Psoas muscle (tissue), 8 donors: ENCODE data around the gene MYO5C. TPM values are rescaled to one million over a fixed set of nuclear protein-coding genes. Genes with fewer than 3 reads are reported as not detected.

Experiments
- ATAC-seq, 4 donors: fragments of 200-7000 bp; cut with Tn5 transposase; one replicate each; pipeline ENCODE4 v1.9.1; 2020; ENCODE audit warnings: moderate library complexity in 3 of 4, mild to moderate bottlenecking in 2 of 4
- DNase-seq, 2 donors: peaks; one replicate each; pipeline ENCODE4 v3.0.0-alpha.2; 2020
- H3K27ac ChIP-seq: fragments of 200-600 bp; one replicate; pipeline ENCODE4 v1.8.0; 2022
- H3K27me3 ChIP-seq, 3 donors: fragments of 200-600 bp in 1 of 3; one replicate each; pipeline versions ENCODE4 v1.6.1 to v1.8.0; 2013 to 2022; ENCODE audit warnings: low read length in 2 of 3, mild to moderate bottlenecking in 2 of 3, moderate library complexity in 1 of 3; ENCODE audit not compliant: insufficient read depth in 3 of 3
- H3K36me3 ChIP-seq, 2 donors: fragments of 200-600 bp in 1 of 2; one replicate each; pipeline versions ENCODE4 v1.6.1 to v1.8.0; 2013 to 2022; ENCODE audit warnings: low read depth in 1 of 2, mild to moderate bottlenecking in 1 of 2, moderate library complexity in 1 of 2; ENCODE audit not compliant: insufficient read depth in 1 of 2
- H3K4me1 ChIP-seq: fragments of 200-600 bp; one replicate; pipeline ENCODE4 v1.8.0; 2022
- H3K4me3 ChIP-seq: fragments of 200-600 bp; one replicate; pipeline ENCODE4 v1.8.0; 2022; ENCODE audit warnings: mild to moderate bottlenecking
- H3K9me3 ChIP-seq: fragments of 200-600 bp; one replicate; pipeline ENCODE4 v1.8.0; 2022
- CTCF ChIP-seq: fragments of 200-600 bp; IDR thresholded peaks from one replicate; pipeline ENCODE4 v1.8.0; 2022; ENCODE audit warnings: antibody characterized with exemption
- WGBS, 3 donors: extraction: QIAGEN DNeasy Blood & Tissue Kit; methylation state at CpG; one replicate each; pipeline versions ENCODE4 v1.1.6 to v1.1.7; 2013; 5-methylcytosine and 5-hydroxymethylcytosine counted together
- intact Hi-C, 2 donors: fragments of 100-400 bp; cut with DNase I; formaldehyde crosslinking; loops; one replicate each; pipeline versions ENCODE4 v1.11.0 to v1.14.2; 2022
- polyA plus RNA-seq, 3 donors: library from polyadenylated mRNA; stranded (reverse); fragments of 200-250 nt; gene quantifications; one replicate each; pipeline ENCODE4 v1.2.3, GENCODE V29; 2013
- total RNA-seq, 4 donors: library from RNA; stranded (reverse); fragmentation: NEBNext Ultra II Directional in 2 of 4; extraction: Animal tissue kit (Norgen Biotek cat#: 25700) in 2 of 4; gene quantifications; one replicate each; pipeline versions ENCODE4 v1.2.1 to v1.2.4, GENCODE V29; 2021 to 2023
- donor health status: healthy with polysubstance abuse.
- donor health status: DM: no; HTN: no; CAD: no; lungs with moderate emphysema.
- donor health status: Bipolar disorder and iron deficiency.
- donor health status: healthy.
- donor health status: DM: yes; HTN: yes; CAD: no.
- donor health status: DM: no; HTN: no; CAD: no.
- donor health status: DM: no; HTN: no; CAD: no.
- donor health status: DM: yes; HTN: yes; CAD: no.

The MYO5C gene
- total and polyA plus RNA-seq, 7 donors = 0.53 to 3.0 (median 1.2) TPM

GRCh38 chr15:52263563-52264282 is 31.9 kb downstream of the MYO5C start:
- no peak for TF ChIP-seq CTCF
- 87 to 93% (median 91%) methylated on average over 11 of the region's 11 CpGs for WGBS, 3 donors
- ATAC-seq (no peak), DNase-seq (no peak)
- Histone ChIP-seq H3K9me3 (no peaks in the 10 kb centered on the region), H3K36me3 (no peaks in the 10 kb centered on the region), H3K4me1 (no peaks in the 10 kb centered on the region), H3K27ac (no peak overlapping the region), H3K4me3 (no peak overlapping the region), H3K27me3 (no peaks in the 10 kb centered on the region)
- intact Hi-C loops = no loop called here

- Histone ChIP-seq H3K4me1 (peaks cover 8% of the 10 kb centered on the region), H3K27ac (peak overlapping the region; percentile 23), H3K4me3 (no peak overlapping the region), H3K9me3 (no peaks in the 10 kb centered on the region), H3K27me3 (no peaks in the 10 kb centered on the region), H3K36me3 (no peaks in the 10 kb centered on the region)
- intact Hi-C loops = no loop called here
- no peak for ATAC-seq
- no peak for TF ChIP-seq CTCF
- WGBS, 3 donors = 66 to 71% (median 67%) methylated on average over 5 of the region's 5 CpGs
- no peak for DNase-seq
These were observed 33.2 kb downstream of the MYO5C start for GRCh38 chr15:52262364-52262763.

GRCh38 chr15:52261498-52262242 is 33.9 kb downstream of the MYO5C start:
- no peak for TF ChIP-seq CTCF
- 47 to 60% (median 49%) methylated on average over 8 of the region's 8 CpGs for WGBS, 3 donors
- intact Hi-C loops = no loop called here
- peak overlapping the region; percentile 23 for H3K27ac ChIP-seq
- H3K4me1 ChIP-seq = peaks cover 15% of the 10 kb centered on the region
- H3K27me3 ChIP-seq = no peaks in the 10 kb centered on the region
- DNase-seq (peak; percentile 41 to 63), ATAC-seq (peak in 2 of 4 donors; percentile 27 to 30)
- no peaks in the 10 kb centered on the region for H3K36me3 ChIP-seq
- no peaks in the 10 kb centered on the region for H3K9me3 ChIP-seq
- no peak overlapping the region for H3K4me3 ChIP-seq

- WGBS, 3 donors = 97% methylated on average over 10 of the region's 10 CpGs
- H3K27ac ChIP-seq = no peak overlapping the region
- H3K9me3 ChIP-seq = no peaks in the 10 kb centered on the region
- no peak for DNase-seq
- intact Hi-C loops = no loop called here
- no peak for TF ChIP-seq CTCF
- no peaks in the 10 kb centered on the region for H3K27me3 ChIP-seq
- H3K4me3 ChIP-seq = no peak overlapping the region
- no peaks in the 10 kb centered on the region for H3K36me3 ChIP-seq
- ATAC-seq = no peak
- H3K4me1 ChIP-seq = peaks cover 16% of the 10 kb centered on the region
These were observed 34.6 kb downstream of the MYO5C start for GRCh38 chr15:52261026-52261425.
